Hepatocyte (in vitro differentiated cells): ENCODE measurements around the gene RBM17. TPM values are rescaled to one million over a fixed set of nuclear protein-coding genes. Genes with fewer than 3 reads are reported as not detected.

Experiments
- DNase-seq: peaks from one replicate; pipeline ENCODE4 v3.0.0-alpha.2; 2016; ENCODE audit warnings: low spot score
- H2AFZ ChIP-seq: fragments of 200-600 bp; sonication (generic); 2 replicates; pipeline ENCODE4 v1.6.0; 2016; ENCODE audit warnings: antibody characterized with exemption, mild to moderate bottlenecking
- H3K27ac ChIP-seq: fragments of 200-600 bp; sonication (generic); 2 replicates; pipeline ENCODE4 v1.5.1; 2016; ENCODE audit warnings: mild to moderate bottlenecking
- H3K27me3 ChIP-seq: fragments of 200-600 bp; sonication (generic); 2 replicates; pipeline ENCODE4 v1.6.1; 2016
- H3K36me3 ChIP-seq: fragments of 200-600 bp; sonication (generic); replicated peaks from 2 replicates; pipeline ENCODE4 v1.5.1; 2016; ENCODE audit warnings: low read depth; ENCODE audit not compliant: insufficient read depth
- H3K4me1 ChIP-seq: fragments of 200-600 bp; sonication (generic); 2 replicates; pipeline ENCODE4 v1.5.1; 2016; ENCODE audit warnings: mild to moderate bottlenecking, moderate library complexity; ENCODE audit not compliant: insufficient read depth
- H3K4me2 ChIP-seq: fragments of 200-600 bp; sonication (generic); 2 replicates; pipeline ENCODE4 v1.6.0; 2016
- H3K4me3 ChIP-seq: fragments of 200-600 bp; sonication (generic); 2 replicates; pipeline ENCODE4 v1.5.1; 2016; ENCODE audit warnings: mild to moderate bottlenecking
- H3K79me2 ChIP-seq: fragments of 200-600 bp; sonication (generic); 2 replicates; pipeline ENCODE4 v1.6.0; 2017; ENCODE audit warnings: mild to moderate bottlenecking
- H3K9me2 ChIP-seq: fragments of 200-600 bp; sonication (generic); replicated peaks from 2 replicates; pipeline ENCODE4 v1.6.0; 2017; ENCODE audit warnings: mild to moderate bottlenecking; ENCODE audit not compliant: insufficient read depth
- H3K9me3 ChIP-seq: fragments of 200-600 bp; sonication (generic); 2 replicates; pipeline ENCODE4 v1.5.1; 2016; ENCODE audit warnings: low read depth, mild to moderate bottlenecking
- H4K20me1 ChIP-seq: fragments of 200-600 bp; sonication (generic); 2 replicates; pipeline ENCODE4 v1.6.0; 2016; ENCODE audit warnings: mild to moderate bottlenecking; ENCODE audit not compliant: insufficient read depth, poor library complexity, severe bottlenecking
- EZH2 ChIP-seq: fragments of 200-600 bp; sonication (generic); IDR thresholded peaks from 2 replicates; pipeline ENCODE4 v1.6.1; 2016; ENCODE audit warnings: antibody characterized with exemption, mild to moderate bottlenecking, borderline replicate concordance
- EZH2phosphoT487 ChIP-seq: fragments of 200-600 bp; sonication (generic); IDR thresholded peaks from one replicate; pipeline ENCODE4 v1.6.1; 2018; ENCODE audit warnings: antibody characterized with exemption, mild to moderate bottlenecking, low read depth, moderate library complexity; ENCODE audit not compliant: unreplicated experiment, severe bottlenecking
- WGBS: methylation state at CpG from one replicate; pipeline ENCODE4 v1.1.6; 2016; ENCODE audit warnings: low lambda C conversion rate; ENCODE audit errors: missing lambda C conversion rate; 5-methylcytosine and 5-hydroxymethylcytosine counted together
- polyA plus RNA-seq: library from polyadenylated mRNA; unstranded; fragments of >200 nt; fragmentation: Nextera tagmentation; extraction: Ambion mirVana; gene quantifications from 2 replicates; pipeline ENCODE4 v1.2.1, GENCODE V29; 2016
- total RNA-seq: library from RNA; depleted of rRNA; stranded (reverse); fragments of >200 nt; gene quantifications from 2 replicates; pipeline ENCODE4 v1.2.3, GENCODE V29; 2014
- TF ChIP-seq, protein P1 (sequence below): fragments of 200-600 bp; sonication (generic); IDR thresholded peaks from 2 replicates; pipeline ENCODE4 v1.5.1; 2016; ENCODE audit warnings: antibody characterized with exemption, mild to moderate bottlenecking; ENCODE audit not compliant: poor library complexity

The RBM17 gene
- total and polyA plus RNA-seq, 2 experiments from 2014 or later: 46.7 to 112 TPM

DNA sequence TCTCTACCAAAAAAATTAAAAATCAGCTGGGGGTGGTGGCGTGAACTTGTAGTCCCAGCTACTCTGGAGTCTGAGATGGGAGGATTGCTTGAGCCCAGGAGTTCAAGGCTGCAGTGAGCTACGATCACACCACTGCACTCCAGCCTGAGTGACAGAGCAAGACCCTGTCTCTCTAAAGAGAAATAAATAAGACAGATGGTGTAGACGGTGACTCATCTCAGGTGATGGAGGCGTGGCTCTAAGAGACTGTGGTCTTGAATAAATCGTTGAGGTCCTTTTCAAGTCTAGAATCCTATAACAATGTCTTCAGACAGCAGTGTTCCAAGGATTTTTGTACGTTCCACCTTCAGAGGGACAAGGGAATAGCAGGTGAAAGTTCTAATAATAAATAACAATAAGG, 60.1 kb downstream of the RBM17 start:
- Histone ChIP-seq H3K4me2 (no peak overlapping the region), H3K4me1 (peaks cover 11% of the 10 kb centered on the region), H3K27ac (no peak overlapping the region), H3K79me2 (no peaks in the 10 kb centered on the region), H3K4me3 (no peak overlapping the region), H3K9me3 (no peaks in the 10 kb centered on the region), H3K9me2 (no peaks in the 10 kb centered on the region), H3K36me3 (no peaks in the 10 kb centered on the region), H2AFZ (no peak overlapping the region), H4K20me1 (no peaks in the 10 kb centered on the region), H3K27me3 (no peaks in the 10 kb centered on the region)
- no peak for TF ChIP-seq EZH2phosphoT487
- TF ChIP-seq EZH2: no peak
- TF ChIP-seq, protein P1, sequence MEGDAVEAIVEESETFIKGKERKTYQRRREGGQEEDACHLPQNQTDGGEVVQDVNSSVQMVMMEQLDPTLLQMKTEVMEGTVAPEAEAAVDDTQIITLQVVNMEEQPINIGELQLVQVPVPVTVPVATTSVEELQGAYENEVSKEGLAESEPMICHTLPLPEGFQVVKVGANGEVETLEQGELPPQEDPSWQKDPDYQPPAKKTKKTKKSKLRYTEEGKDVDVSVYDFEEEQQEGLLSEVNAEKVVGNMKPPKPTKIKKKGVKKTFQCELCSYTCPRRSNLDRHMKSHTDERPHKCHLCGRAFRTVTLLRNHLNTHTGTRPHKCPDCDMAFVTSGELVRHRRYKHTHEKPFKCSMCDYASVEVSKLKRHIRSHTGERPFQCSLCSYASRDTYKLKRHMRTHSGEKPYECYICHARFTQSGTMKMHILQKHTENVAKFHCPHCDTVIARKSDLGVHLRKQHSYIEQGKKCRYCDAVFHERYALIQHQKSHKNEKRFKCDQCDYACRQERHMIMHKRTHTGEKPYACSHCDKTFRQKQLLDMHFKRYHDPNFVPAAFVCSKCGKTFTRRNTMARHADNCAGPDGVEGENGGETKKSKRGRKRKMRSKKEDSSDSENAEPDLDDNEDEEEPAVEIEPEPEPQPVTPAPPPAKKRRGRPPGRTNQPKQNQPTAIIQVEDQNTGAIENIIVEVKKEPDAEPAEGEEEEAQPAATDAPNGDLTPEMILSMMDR: no peak
- DNase-seq: no peak
- 86% methylated on average over 6 of the region's 6 CpGs for WGBS

DNA sequence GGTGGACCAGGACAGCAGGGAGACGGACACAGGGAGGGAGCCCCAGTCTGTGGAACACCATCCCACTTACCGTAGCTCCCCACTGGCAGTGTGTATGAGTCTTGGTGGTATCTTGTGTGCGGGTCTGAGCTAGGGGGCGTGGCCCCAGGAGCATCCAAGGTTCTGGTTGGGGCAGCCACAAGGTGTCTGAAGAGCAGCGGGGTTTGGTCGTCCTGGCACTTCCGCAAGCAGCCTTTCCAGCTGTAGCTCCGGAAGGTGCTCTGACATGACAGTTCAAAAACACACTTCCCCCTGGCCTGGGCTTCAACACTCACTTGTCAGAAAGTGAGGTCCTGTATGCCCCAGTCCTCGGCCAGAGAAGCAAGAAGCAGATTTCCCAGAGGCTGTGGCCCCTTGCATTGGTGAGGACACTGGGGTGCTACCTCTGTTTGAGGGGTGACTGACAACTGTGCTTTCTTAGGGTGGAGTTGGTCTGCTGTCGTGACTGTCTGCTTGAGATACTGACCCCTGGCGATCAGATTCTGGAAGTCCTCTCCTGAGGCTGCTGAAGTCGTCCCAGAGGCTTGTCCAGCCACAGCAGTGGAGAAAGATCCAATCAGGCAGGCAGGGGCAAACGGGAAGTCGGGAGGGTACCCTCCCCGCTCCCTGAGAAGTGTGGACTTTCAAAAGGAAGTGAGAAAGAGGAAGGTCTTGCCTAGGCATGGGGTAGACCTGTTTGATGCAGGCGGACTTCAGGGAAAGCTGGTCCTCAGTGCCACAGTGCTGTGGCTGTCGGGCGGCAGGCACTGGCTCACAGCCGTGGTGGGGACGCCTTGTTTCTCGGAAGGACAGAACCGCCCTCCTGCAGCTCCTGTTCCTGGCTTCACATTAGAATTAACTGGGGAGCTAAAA, 62.5 kb downstream of the RBM17 start:
- H3K4me2 ChIP-seq: peak overlapping the region; percentile 62
- no peaks in the 10 kb centered on the region for H3K36me3 ChIP-seq
- no peaks in the 10 kb centered on the region for H4K20me1 ChIP-seq
- no peaks in the 10 kb centered on the region for H3K79me2 ChIP-seq
- H3K4me1 ChIP-seq: peaks cover 1% of the 10 kb centered on the region
- H3K9me3 ChIP-seq: no peaks in the 10 kb centered on the region
- H3K9me2 ChIP-seq: no peaks in the 10 kb centered on the region
- H3K27me3 ChIP-seq: no peaks in the 10 kb centered on the region
- no peak overlapping the region for H3K27ac ChIP-seq
- peak; percentile 74 for DNase-seq
- H3K4me3 ChIP-seq: no peak overlapping the region
- 50% methylated on average over 22 of the region's 22 CpGs for WGBS
- no peak for TF ChIP-seq EZH2phosphoT487
- TF ChIP-seq, protein P1: peak; percentile 65
- TF ChIP-seq EZH2: no peak
- H2AFZ ChIP-seq: no peak overlapping the region

DNA sequence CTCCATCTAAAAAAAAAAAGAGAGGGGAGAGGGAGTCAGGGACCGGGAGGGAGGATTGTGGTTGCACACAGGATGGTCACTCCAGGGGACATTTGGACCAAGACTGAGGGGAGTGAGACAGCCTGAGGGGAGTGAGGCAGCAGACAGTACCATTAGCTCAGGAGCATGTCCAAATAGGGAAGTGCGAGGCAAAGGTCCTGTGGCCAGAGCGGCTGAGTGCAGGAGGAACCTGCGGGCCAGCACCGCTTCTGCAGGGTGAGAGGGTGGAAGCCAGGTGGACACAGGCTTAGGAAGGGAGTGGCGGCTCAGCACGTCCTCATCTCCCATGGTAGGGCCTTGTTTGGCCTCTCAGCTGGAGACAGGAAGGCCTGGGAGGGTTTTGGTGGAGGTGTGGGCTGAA, 65.0 kb downstream of the RBM17 start:
- Histone ChIP-seq H3K4me2 (no peak overlapping the region), H3K36me3 (no peaks in the 10 kb centered on the region), H4K20me1 (no peaks in the 10 kb centered on the region), H3K9me3 (no peaks in the 10 kb centered on the region), H3K27ac (no peak overlapping the region), H3K9me2 (no peaks in the 10 kb centered on the region), H3K4me3 (no peak overlapping the region), H3K79me2 (no peaks in the 10 kb centered on the region), H2AFZ (no peak overlapping the region), H3K27me3 (no peaks in the 10 kb centered on the region), H3K4me1 (no peaks in the 10 kb centered on the region)
- DNase-seq: no peak
- 85% methylated on average over 7 of the region's 7 CpGs for WGBS
- no peak for TF ChIP-seq EZH2phosphoT487
- TF ChIP-seq EZH2: no peak
- TF ChIP-seq, protein P1: no peak
